Activated B cell treated with CpG ODN at 0.5 μM for 24 hours (primary cell): ENCODE results near the gene NR4A3. TPM values are rescaled to one million over a fixed set of nuclear protein-coding genes. Genes with fewer than 3 reads are reported as not detected.

ENCODE experiments used
- ATAC-seq: fragments of 200-7000 bp; cut with Tn5 transposase; one replicate; pipeline ENCODE4 v1.10.0; 2021; ENCODE audit warnings: low read depth, mild to moderate bottlenecking, moderate library complexity
- CTCF ChIA-PET: fragments of 350-600 bp; sonication (Branson Sonifier 250); formaldehyde crosslinking; loops from one replicate; lab custom pipeline; 2021; ENCODE audit warnings: antibody characterized with exemption; lab: Charles Lee
- POLR2A ChIA-PET: fragments of 350-600 bp; sonication (Branson Sonifier 250); formaldehyde crosslinking; loops from one replicate; lab custom pipeline; 2021; ENCODE audit warnings: antibody characterized with exemption; lab: Charles Lee
- DNase-seq: peaks from one replicate; pipeline ENCODE4 v3.0.0; 2022
- H3K27ac Mint-ChIP-seq: one replicate; pipeline ENCODE4 v1.8.0; 2020; ENCODE audit warnings: mixed read lengths
- H3K27me3 Mint-ChIP-seq: one replicate; pipeline ENCODE4 v1.8.0; 2021; ENCODE audit warnings: mixed read lengths
- H3K36me3 Mint-ChIP-seq: one replicate; pipeline ENCODE4 v1.8.0; 2021; ENCODE audit warnings: low read depth, mixed read lengths
- H3K4me1 Mint-ChIP-seq: one replicate; pipeline ENCODE4 v1.8.0; 2021; ENCODE audit warnings: mixed read lengths
- H3K4me3 Mint-ChIP-seq: one replicate; pipeline ENCODE4 v1.8.0; 2020; ENCODE audit warnings: mild to moderate bottlenecking, mixed read lengths
- H3K9me3 Mint-ChIP-seq: one replicate; pipeline ENCODE4 v1.8.0; 2020; ENCODE audit warnings: mixed read lengths
- CTCF ChIP-seq: fragments of 200-600 bp; IDR thresholded peaks from one replicate; pipeline ENCODE4 v1.8.0; 2022; ENCODE audit warnings: antibody characterized with exemption, mild to moderate bottlenecking
- intact Hi-C: fragments of 100-400 bp; cut with micrococcal nuclease; formaldehyde crosslinking; loops from one replicate; pipeline ENCODE4 v1.15.1; 2024
- total RNA-seq: library from RNA; stranded (reverse); gene quantifications from 2 replicates; pipeline ENCODE4 v1.2.3, GENCODE V29; 2022

Gene NR4A3
- total RNA-seq, 1 donor from 2014 or later: 21.5 TPM

DNA sequence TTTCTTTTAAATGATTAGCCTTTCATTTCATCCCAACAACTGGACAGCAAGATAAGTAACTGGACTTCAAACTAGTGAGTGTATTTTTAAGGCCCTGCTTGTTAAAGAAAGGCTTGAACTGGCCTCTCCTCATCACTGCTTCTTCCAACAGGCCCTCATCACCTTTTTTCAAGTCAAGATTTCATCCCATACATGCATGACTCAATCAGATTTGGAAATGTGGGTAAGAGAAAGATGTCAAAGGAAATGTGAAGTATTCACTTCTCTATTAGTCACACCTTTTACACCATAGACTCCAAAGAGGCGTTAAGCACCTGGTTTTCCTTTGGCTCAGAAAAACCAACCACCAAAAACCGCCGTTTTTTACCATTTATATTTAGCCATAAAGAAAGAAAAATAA, 4.9 kb downstream of the NR4A3 start:
- peaks cover 65% of the 10 kb centered on the region for H3K36me3 Mint-ChIP-seq
- no peak overlapping the region for H3K27ac Mint-ChIP-seq
- H3K9me3 Mint-ChIP-seq: no peaks in the 10 kb centered on the region
- intact Hi-C loops: loop anchor here (1.0 to 10.0 kb wide), 3 partner anchors 560 to 768 kb away; no protein-coding TSS in a partner anchor
- H3K4me3 Mint-ChIP-seq: no peak overlapping the region
- CTCF ChIA-PET: interaction anchor here (0.7 to 1.9 kb wide), 3 partner anchors 312 to 642 kb away, joined by 3 to 9 read pairs (median 4); no protein-coding TSS in a partner anchor
- no peak for DNase-seq
- TF ChIP-seq CTCF: no peak
- H3K27me3 Mint-ChIP-seq: peaks cover 33% of the 10 kb centered on the region
- H3K4me1 Mint-ChIP-seq: peaks cover 52% of the 10 kb centered on the region
- POLR2A ChIA-PET: interaction anchor here (0.6 kb wide), 1 partner anchor 643 kb away, joined by 4 read pairs; no protein-coding TSS in a partner anchor
- no peak for ATAC-seq

- ChIA-PET CTCF (interaction anchor here (1.1 to 1.9 kb wide), 2 partner anchors 312 to 643 kb away, joined by 3 to 9 read pairs; no protein-coding TSS in a partner anchor), POLR2A (interaction anchor here (0.6 to 1.1 kb wide), 3 partner anchors 8 to 644 kb away, joined by 4 read pairs; no protein-coding TSS in a partner anchor)
- Mint-ChIP-seq H3K27ac (no peak overlapping the region), H3K4me1 (peaks cover 52% of the 10 kb centered on the region), H3K36me3 (peaks cover 63% of the 10 kb centered on the region), H3K27me3 (peaks cover 33% of the 10 kb centered on the region), H3K4me3 (no peak overlapping the region), H3K9me3 (no peaks in the 10 kb centered on the region)
- intact Hi-C loops: loop anchor here (10.0 kb wide), 2 partner anchors 588 to 768 kb away; no protein-coding TSS in a partner anchor
- TF ChIP-seq CTCF: no peak
- no peak for ATAC-seq
- no peak for DNase-seq
Measured at GRCh38 chr9:99827244-99827643, 5.6 kb downstream of the NR4A3 start.

DNA sequence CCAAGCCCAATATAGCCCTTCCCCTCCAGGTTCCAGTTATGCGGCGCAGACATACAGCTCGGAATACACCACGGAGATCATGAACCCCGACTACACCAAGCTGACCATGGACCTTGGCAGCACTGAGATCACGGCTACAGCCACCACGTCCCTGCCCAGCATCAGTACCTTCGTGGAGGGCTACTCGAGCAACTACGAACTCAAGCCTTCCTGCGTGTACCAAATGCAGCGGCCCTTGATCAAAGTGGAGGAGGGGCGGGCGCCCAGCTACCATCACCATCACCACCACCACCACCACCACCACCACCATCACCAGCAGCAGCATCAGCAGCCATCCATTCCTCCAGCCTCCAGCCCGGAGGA, 6.3 kb downstream of the NR4A3 start:
- POLR2A ChIA-PET: interaction anchor here (0.8 to 1.1 kb wide), 2 partner anchors 9 to 644 kb away, joined by 4 read pairs; no protein-coding TSS in a partner anchor
- Mint-ChIP-seq H3K27ac (no peak overlapping the region), H3K4me3 (peak overlapping the region; percentile 41), H3K4me1 (peaks cover 48% of the 10 kb centered on the region), H3K27me3 (peaks cover 34% of the 10 kb centered on the region), H3K9me3 (no peaks in the 10 kb centered on the region), H3K36me3 (peaks cover 61% of the 10 kb centered on the region)
- no peak for DNase-seq
- ATAC-seq: no peak
- intact Hi-C loops: loop anchor here (10.0 kb wide), 2 partner anchors 587 to 767 kb away; no protein-coding TSS in a partner anchor
- no peak for TF ChIP-seq CTCF
- CTCF ChIA-PET: interaction anchor here (1.6 kb wide), 1 partner anchor 17 kb away, joined by 3 read pairs; no protein-coding TSS in a partner anchor

- Mint-ChIP-seq H3K9me3 (no peaks in the 10 kb centered on the region), H3K27ac (no peak overlapping the region), H3K27me3 (peaks cover 35% of the 10 kb centered on the region), H3K4me1 (peaks cover 46% of the 10 kb centered on the region), H3K36me3 (peaks cover 64% of the 10 kb centered on the region), H3K4me3 (peak overlapping the region; percentile 7)
- no peak for TF ChIP-seq CTCF
- ChIA-PET POLR2A (interaction anchor here (1.1 to 2.4 kb wide), 3 partner anchors 7 to 644 kb away, joined by 4 to 12 read pairs (median 9); partner anchors contain the start of gene NR4A3), CTCF (interaction anchor here (1.6 to 1.9 kb wide), 2 partner anchors 17 to 597 kb away, joined by 3 to 7 read pairs; no protein-coding TSS in a partner anchor)
- ATAC-seq (no peak), DNase-seq (no peak)
- intact Hi-C loops: loop anchor here (10.0 kb wide), 2 partner anchors 586 to 766 kb away; no protein-coding TSS in a partner anchor
Measured at GRCh38 chr9:99828417-99829176, 6.9 kb downstream of the NR4A3 start.
